Middle frontal gyrus (tissue), 1 donor: ENCODE results near the gene PPP1R14C.

Source experiments
- DNase-seq: peaks from one replicate; pipeline ENCODE4 v3.0.0-alpha.2; 2015; ENCODE audit warnings: low spot score; ENCODE audit errors: extremely low spot score

The PPP1R14C gene

GRCh38 chr6:150293423-150294173, 150.8 kb downstream of the PPP1R14C start:
- no peak for DNase-seq

- no peak for DNase-seq
Measured at GRCh38 chr6:150296890-150297289, 154.0 kb downstream of the PPP1R14C start.

- no peak for DNase-seq
Measured at GRCh38 chr6:150297327-150298029, 154.6 kb downstream of the PPP1R14C start.

- no peak for DNase-seq
Measured at GRCh38 chr6:150298030-150298380, 155.2 kb downstream of the PPP1R14C start.

GRCh38 chr6:150298676-150299075, 155.8 kb downstream of the PPP1R14C start:
- DNase-seq = no peak
